Liver (tissue), 9 donors: Measurements from ENCODE around the gene LGR4. TPM values are rescaled to one million over a fixed set of nuclear protein-coding genes. Genes with fewer than 3 reads are reported as not detected.

Experiments used
- DNase-seq: peaks from one replicate; pipeline ENCODE4 v3.0.0-alpha.2; 2017; ENCODE audit warnings: low spot score
- H3K27ac ChIP-seq, 2 donors: one replicate each; pipeline ENCODE4 v1.7.0; 2013; ENCODE audit warnings: inconsistent platforms in 2 of 2, low read length in 2 of 2, control low read depth in 1 of 2, low read depth in 1 of 2, mild to moderate bottlenecking in 1 of 2
- H3K27me3 ChIP-seq, 4 donors: one replicate each; pipeline versions ENCODE4 v1.6.1 to v1.7.0; 2013; ENCODE audit warnings: low read length in 3 of 4, inconsistent platforms in 1 of 4, mild to moderate bottlenecking in 1 of 4, moderate library complexity in 1 of 4; ENCODE audit not compliant: control insufficient read depth in 4 of 4, insufficient read depth in 4 of 4
- H3K36me3 ChIP-seq, 4 donors: one replicate each; pipeline versions ENCODE4 v1.6.1 to v1.7.0; 2013; ENCODE audit warnings: low read length in 3 of 4, mild to moderate bottlenecking in 3 of 4, low read depth in 1 of 4, moderate library complexity in 1 of 4; ENCODE audit not compliant: control insufficient read depth in 4 of 4, insufficient read depth in 3 of 4
- H3K4me1 ChIP-seq, 4 donors: one replicate each; pipeline versions ENCODE4 v1.6.1 to v1.7.0; 2013; ENCODE audit warnings: low read length in 3 of 4, mild to moderate bottlenecking in 3 of 4, moderate library complexity in 1 of 4; ENCODE audit not compliant: control insufficient read depth in 4 of 4, insufficient read depth in 4 of 4
- H3K4me3 ChIP-seq, 3 donors: one replicate each; pipeline versions ENCODE4 v1.6.1 to v1.7.0; 2013; ENCODE audit warnings: low read length in 3 of 3, control low read depth in 1 of 3, low read depth in 1 of 3, mild to moderate bottlenecking in 1 of 3
- H3K9ac ChIP-seq, 2 donors: one replicate each; pipeline ENCODE4 v1.7.0; 2013; ENCODE audit warnings: low read length in 2 of 2, mild to moderate bottlenecking in 2 of 2, moderate library complexity in 2 of 2, control low read depth in 1 of 2, low read depth in 1 of 2
- H3K9me3 ChIP-seq, 4 donors: one replicate each; pipeline versions ENCODE4 v1.6.1 to v1.7.0; 2013; ENCODE audit warnings: low read length in 3 of 4; ENCODE audit not compliant: control insufficient read depth in 4 of 4
- ATF3 ChIP-seq: IDR thresholded peaks from 2 replicates; pipeline ENCODE4 v1.6.1; 2016; ENCODE audit warnings: antibody characterized with exemption
- FOXA1 ChIP-seq: IDR thresholded peaks from 2 replicates; pipeline ENCODE4 v1.6.1; 2016; ENCODE audit warnings: antibody characterized with exemption
- FOXA2 ChIP-seq: IDR thresholded peaks from 2 replicates; pipeline ENCODE4 v1.6.1; 2016; ENCODE audit warnings: antibody characterized with exemption
- GABPA ChIP-seq, 2 donors: IDR thresholded peaks in 1 of 2; conservative IDR thresholded peaks in 1 of 2; 2 replicates each; pipeline ENCODE4 v1.6.1; 2016; ENCODE audit warnings: antibody characterized with exemption in 2 of 2, mild to moderate bottlenecking in 1 of 2, moderate library complexity in 1 of 2
- HNF4A ChIP-seq, 2 donors: conservative IDR thresholded peaks; 2 replicates each; pipeline ENCODE4 v1.6.1; 2016; ENCODE audit warnings: antibody characterized with exemption in 2 of 2, mild to moderate bottlenecking in 2 of 2
- JUND ChIP-seq, 2 donors: IDR thresholded peaks; 2 replicates each; pipeline ENCODE4 v1.6.1; 2016; ENCODE audit warnings: antibody characterized with exemption in 2 of 2
- NR2F2 ChIP-seq: IDR thresholded peaks from 2 replicates; pipeline ENCODE4 v1.6.1; 2016; ENCODE audit warnings: antibody characterized with exemption
- RAD21 ChIP-seq, 2 donors: IDR thresholded peaks; 2 replicates each; pipeline ENCODE4 v1.6.1; 2016; ENCODE audit warnings: antibody characterized with exemption in 2 of 2, mild to moderate bottlenecking in 2 of 2
- SP1 ChIP-seq: IDR thresholded peaks from 2 replicates; pipeline ENCODE4 v1.6.1; 2018; ENCODE audit warnings: antibody characterized with exemption, mild to moderate bottlenecking
- TAF1 ChIP-seq: conservative IDR thresholded peaks from 2 replicates; pipeline ENCODE4 v1.6.1; 2016; ENCODE audit warnings: antibody characterized with exemption, mild to moderate bottlenecking
- YY1 ChIP-seq: IDR thresholded peaks from 2 replicates; pipeline ENCODE4 v1.6.1; 2016; ENCODE audit warnings: antibody characterized with exemption, mild to moderate bottlenecking
- ZBTB33 ChIP-seq: IDR thresholded peaks from 2 replicates; pipeline ENCODE4 v1.6.1; 2016; ENCODE audit warnings: antibody characterized with exemption
- WGBS: extraction: QIAGEN DNeasy Blood & Tissue Kit; methylation state at CpG from one replicate; pipeline ENCODE4 v1.1.7; 2013; 5-methylcytosine and 5-hydroxymethylcytosine counted together
- polyA plus RNA-seq, 2 donors: library from polyadenylated mRNA; stranded (reverse) in 1 of 2; unstranded in 1 of 2; fragments of 200-250 nt in 1 of 2; fragments of >200 nt in 1 of 2; fragmentation: Nextera tagmentation in 1 of 2; extraction: Ambion mirVana in 1 of 2; gene quantifications; one replicate each; pipeline versions ENCODE4 v1.2.1 to v1.2.3, GENCODE V29; 2013 to 2015
- total RNA-seq, 2 donors: library from RNA; depleted of rRNA; stranded (reverse); fragments of >200 nt; gene quantifications; one replicate each; pipeline ENCODE4 v1.2.3, GENCODE V29; 2014
- donor health status: healthy.
- donor health status: healthy.
- donor health status: healthy.
- donor health status: healthy.
- donor health status: healthy.

The LGR4 gene
- total and polyA plus RNA-seq, 4 donors = 13.7 to 95.3 (median 42.5) TPM

GRCh38 chr11:27513389-27513788 is 40.8 kb upstream of the LGR4 start:
- TF ChIP-seq FOXA2 = no peak
- no peak for TF ChIP-seq ATF3
- TF ChIP-seq ZBTB33 = no peak
- Histone ChIP-seq H3K9me3 (no peaks in the 10 kb centered on the region), H3K4me1 (peaks cover 0 to 11% (median 6%) of the 10 kb centered on the region in 4 donors), H3K36me3 (no peaks in the 10 kb centered on the region), H3K9ac (no peak overlapping the region), H3K4me3 (no peak overlapping the region), H3K27me3 (no peaks in the 10 kb centered on the region), H3K27ac (no peak overlapping the region)
- WGBS = 85% methylated on average over 2 of the region's 2 CpGs
- no peak for DNase-seq

- Histone ChIP-seq H3K27ac (no peak overlapping the region), H3K4me1 (peaks cover 1 to 18% (median 12%) of the 10 kb centered on the region in 4 donors), H3K27me3 (no peaks in the 10 kb centered on the region), H3K36me3 (no peaks in the 10 kb centered on the region), H3K9me3 (no peaks in the 10 kb centered on the region), H3K9ac (no peak overlapping the region), H3K4me3 (no peak overlapping the region)
- DNase-seq = no peak
- TF ChIP-seq RAD21 (IDR thresholded peaks at IDR 0.05) (no peak), TAF1 (no peak)
- 95% methylated on average over 3 of the region's 3 CpGs for WGBS
Observed at GRCh38 chr11:27512238-27512637, 39.6 kb upstream of the LGR4 start.

- 90% methylated on average over 4 of the region's 4 CpGs for WGBS
- no peaks in the 10 kb centered on the region for H3K27me3 ChIP-seq
- peaks cover 4 to 31% (median 20%) of the 10 kb centered on the region in 4 donors for H3K4me1 ChIP-seq
- H3K36me3 ChIP-seq = no peaks in the 10 kb centered on the region
- H3K4me3 ChIP-seq = no peak overlapping the region
- no peak for TF ChIP-seq NR2F2
- TF ChIP-seq TAF1 = no peak
- TF ChIP-seq HNF4A (conservative IDR thresholded peaks at IDR 0.05) = no peak
- TF ChIP-seq SP1 = no peak
- no peak for TF ChIP-seq YY1
- TF ChIP-seq JUND (IDR thresholded peaks at IDR 0.05) = no peak
- no peak for TF ChIP-seq ZBTB33
- TF ChIP-seq FOXA1 = no peak
- TF ChIP-seq GABPA (IDR thresholded peaks at IDR 0.05 in 1 of 2, conservative IDR thresholded peaks at IDR 0.05 in 1 of 2) = no peak
- H3K27ac ChIP-seq = no peak overlapping the region
- no peak overlapping the region for H3K9ac ChIP-seq
- no peaks in the 10 kb centered on the region for H3K9me3 ChIP-seq
- no peak for DNase-seq
Observed at GRCh38 chr11:27509908-27510307, 37.3 kb upstream of the LGR4 start.
